MV-4-11 (cell line): Measurements from ENCODE around the gene AKR7A2.
"Not testable (repeated sequence)": the region's sequence is repeated elsewhere in the genome, so short reads cannot be mapped to it uniquely, and the experiment has no call there.

Source experiments
- DNase-seq: peaks from one replicate; lab custom pipeline; 2025; lab: John Stamatoyannopoulos, UW

The AKR7A2 gene

GRCh38 chr1:19306941-19307340 is 5.0 kb downstream of the AKR7A2 start:
- DNase-seq, result no peak

GRCh38 chr1:19305880-19306279 is 6.1 kb downstream of the AKR7A2 start:
- no peak for DNase-seq

GRCh38 chr1:19304081-19304480 is 7.9 kb downstream of the AKR7A2 start:
- not testable (repeated sequence) for DNase-seq

GRCh38 chr1:19300211-19300610 is 11.7 kb downstream of the AKR7A2 start:
- no peak for DNase-seq

- DNase-seq, result no peak
Observed at GRCh38 chr1:19294638-19295037, 17.3 kb downstream of the AKR7A2 start.

GRCh38 chr1:19289244-19289643 is 22.7 kb downstream of the AKR7A2 start:
- no peak for DNase-seq

- peak; percentile 61 for DNase-seq
Observed at GRCh38 chr1:19288324-19289241, 23.4 kb downstream of the AKR7A2 start, which contains the start of gene AKR7A3. TSS of gene AKR7A3 (minus strand) at chr1:19288770. CDS start at chr1:19288709, 61 bp downstream.

- no peak for DNase-seq
Observed at GRCh38 chr1:19287436-19288185, 24.3 kb downstream of the AKR7A2 start.

GRCh38 chr1:19285807-19286206 is 26.1 kb downstream of the AKR7A2 start:
- DNase-seq, result not testable (repeated sequence)

- DNase-seq, result not testable (repeated sequence)
Observed at GRCh38 chr1:19285366-19285765, 26.6 kb downstream of the AKR7A2 start.

GRCh38 chr1:19284881-19285280 is 27.1 kb downstream of the AKR7A2 start:
- no peak for DNase-seq

- no peak for DNase-seq
Observed at GRCh38 chr1:19283891-19284290, 28.1 kb downstream of the AKR7A2 start.

GRCh38 chr1:19274636-19275035 is 37.3 kb downstream of the AKR7A2 start:
- DNase-seq, result no peak

- DNase-seq, result not testable (repeated sequence)
Observed at GRCh38 chr1:19273844-19274531, 38.0 kb downstream of the AKR7A2 start.

GRCh38 chr1:19273106-19273843 is 38.7 kb downstream of the AKR7A2 start:
- DNase-seq, result no peak

GRCh38 chr1:19272064-19272463 is 39.9 kb downstream of the AKR7A2 start:
- no peak for DNase-seq

GRCh38 chr1:19270343-19270730 is 41.6 kb downstream of the AKR7A2 start:
- not testable (repeated sequence) for DNase-seq

GRCh38 chr1:19269427-19270342 is 42.3 kb downstream of the AKR7A2 start:
- DNase-seq, result not testable (repeated sequence)

- no peak for DNase-seq
Observed at GRCh38 chr1:19268445-19268844, 43.5 kb downstream of the AKR7A2 start.

- DNase-seq, result no peak
Observed at GRCh38 chr1:19262744-19263143, 49.2 kb downstream of the AKR7A2 start.
